Prostate gland (tissue), 2 donors: ENCODE data around the gene NKG7.

Experiments used
- CTCF ChIP-seq, 4 experiments: fragments of 200-600 bp in 2 of 4; fragments of 450-650 bp in 2 of 4; sonication (generic) in 2 of 4; IDR thresholded peaks; 1 replicate in 3 of 4; 2 replicates in 1 of 4; pipeline ENCODE4 v1.5.1; 2016 to 2019; ENCODE audit warnings: antibody characterized with exemption in 4 of 4, mild to moderate bottlenecking in 2 of 4, moderate library complexity in 2 of 4
- POLR2A ChIP-seq: fragments of 450-650 bp; IDR thresholded peaks from one replicate; pipeline ENCODE4 v1.6.1; 2016; ENCODE audit warnings: antibody characterized with exemption, mild to moderate bottlenecking
- POLR2AphosphoS5 ChIP-seq: sonication (generic); formaldehyde crosslinking; IDR thresholded peaks from one replicate; pipeline ENCODE4 v1.6.1; 2017; ENCODE audit warnings: antibody characterized with exemption

GRCh38 chr19:51380379-51380778 is 7.9 kb upstream of the NKG7 start:
- TF ChIP-seq CTCF (IDR thresholded peaks at IDR 0.05) (no peak), POLR2A (no peak), POLR2AphosphoS5 (no peak)
